HG03565 (cell line): ENCODE results near the gene RCBTB1.
A peak's percentile ranks its signal among the peaks of the same experiment; 100 is the strongest.
"Not testable (repeated sequence)": the region's sequence is repeated elsewhere in the genome, so short reads cannot be mapped to it uniquely, and the experiment has no call there.

Experiments used
- ATAC-seq: cut with Tn5 transposase; IDR thresholded peaks from one replicate; pipeline ENCODE4 v1.9.1; 2021; ENCODE audit warnings: mild to moderate bottlenecking, moderate library complexity; ENCODE audit not compliant: unreplicated experiment

Gene RCBTB1

GRCh38 chr13:49524740-49525501 lies 60.4 kb downstream of the RCBTB1 start:
- no peak for ATAC-seq

DNA sequence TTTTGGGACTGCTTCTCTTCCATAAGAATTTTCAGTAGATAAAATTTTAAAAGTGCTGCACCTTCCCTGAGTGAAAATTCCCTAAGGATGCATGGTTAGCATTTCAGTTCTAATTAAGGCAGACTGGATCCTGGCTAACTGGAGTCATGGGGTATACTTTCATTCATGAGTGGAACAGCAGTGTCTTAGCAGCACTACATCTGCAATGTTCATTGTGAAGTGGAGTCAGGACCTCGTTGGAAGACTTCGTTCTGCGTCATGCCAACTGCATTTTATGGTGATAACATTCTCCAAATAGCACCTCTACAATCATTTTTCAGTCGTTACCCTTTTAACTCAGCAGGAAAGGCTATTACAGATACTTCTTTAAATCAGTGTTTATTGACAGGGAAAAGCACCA lies 64.1 kb downstream of the RCBTB1 start:
- ATAC-seq = no peak

GRCh38 chr13:49517461-49517860 lies 67.9 kb downstream of the RCBTB1 start:
- no peak for ATAC-seq

DNA sequence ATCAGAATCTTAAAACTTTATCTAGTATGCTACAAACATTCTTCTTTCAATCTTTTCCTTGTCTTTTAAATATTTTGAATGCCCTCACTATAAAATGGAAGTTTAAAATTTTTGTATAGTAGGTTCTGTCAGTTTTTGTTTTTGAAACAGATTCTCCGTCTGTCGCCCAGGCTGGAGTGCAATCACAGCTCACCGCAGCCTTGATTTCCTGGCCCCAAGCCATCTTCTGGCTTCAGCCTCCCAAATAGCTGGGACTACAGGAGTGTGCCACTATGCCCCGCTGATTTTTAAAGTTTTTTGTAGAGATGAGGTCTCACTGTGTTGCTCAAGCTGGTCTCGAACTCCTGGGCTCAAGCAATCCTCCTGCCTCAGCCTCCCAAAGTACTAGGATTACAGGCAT lies 68.9 kb downstream of the RCBTB1 start:
- no peak for ATAC-seq

DNA sequence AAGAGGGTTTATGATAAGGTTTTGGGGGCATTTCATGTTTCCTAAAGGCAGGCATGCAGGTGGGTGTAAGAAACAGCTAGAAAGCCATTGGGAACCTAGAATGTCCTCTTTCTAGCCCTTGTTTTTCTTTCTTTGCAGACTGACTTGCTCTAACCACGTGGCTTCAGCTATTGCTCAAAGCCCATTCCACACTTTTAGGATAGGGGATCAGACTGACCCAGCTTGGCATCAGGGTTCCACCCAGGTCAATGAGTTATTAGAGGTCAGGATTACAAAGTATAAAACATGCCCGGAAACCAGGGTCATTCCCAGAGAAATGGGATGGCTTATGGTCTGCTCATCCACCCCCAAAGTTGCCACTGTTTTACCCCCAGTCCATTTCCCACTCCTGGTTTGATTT lies 72.8 kb downstream of the RCBTB1 start:
- no peak for ATAC-seq

- ATAC-seq = no peak
Observed at GRCh38 chr13:49503951-49504350, 81.4 kb downstream of the RCBTB1 start.

GRCh38 chr13:49502954-49503353 lies 82.4 kb downstream of the RCBTB1 start:
- no peak for ATAC-seq

GRCh38 chr13:49499889-49500660 lies 85.3 kb downstream of the RCBTB1 start:
- no peak for ATAC-seq

- no peak for ATAC-seq
Observed at GRCh38 chr13:49498206-49498605, 87.2 kb downstream of the RCBTB1 start.

DNA sequence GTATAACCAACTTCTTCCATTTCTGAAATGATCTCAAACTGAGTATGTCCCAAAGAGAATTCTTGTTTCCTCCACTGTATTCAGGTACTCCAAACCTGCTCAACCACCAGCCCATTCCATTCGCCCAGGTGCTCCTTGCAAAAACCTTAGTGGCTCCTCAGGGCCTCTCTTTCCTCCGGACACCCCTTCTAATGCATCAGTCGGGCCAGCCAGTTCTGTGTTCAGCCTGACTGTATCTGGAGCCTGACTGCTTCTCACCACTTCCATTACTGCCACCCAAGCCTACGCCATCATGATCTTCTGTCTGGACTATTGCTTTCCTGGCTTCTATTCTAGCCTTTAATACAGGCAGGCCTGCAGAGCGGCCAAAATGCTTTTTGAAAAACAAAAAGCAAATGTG lies 88.1 kb downstream of the RCBTB1 start:
- no peak for ATAC-seq

GRCh38 chr13:49496837-49497236 lies 88.5 kb downstream of the RCBTB1 start:
- not testable (repeated sequence) for ATAC-seq

DNA sequence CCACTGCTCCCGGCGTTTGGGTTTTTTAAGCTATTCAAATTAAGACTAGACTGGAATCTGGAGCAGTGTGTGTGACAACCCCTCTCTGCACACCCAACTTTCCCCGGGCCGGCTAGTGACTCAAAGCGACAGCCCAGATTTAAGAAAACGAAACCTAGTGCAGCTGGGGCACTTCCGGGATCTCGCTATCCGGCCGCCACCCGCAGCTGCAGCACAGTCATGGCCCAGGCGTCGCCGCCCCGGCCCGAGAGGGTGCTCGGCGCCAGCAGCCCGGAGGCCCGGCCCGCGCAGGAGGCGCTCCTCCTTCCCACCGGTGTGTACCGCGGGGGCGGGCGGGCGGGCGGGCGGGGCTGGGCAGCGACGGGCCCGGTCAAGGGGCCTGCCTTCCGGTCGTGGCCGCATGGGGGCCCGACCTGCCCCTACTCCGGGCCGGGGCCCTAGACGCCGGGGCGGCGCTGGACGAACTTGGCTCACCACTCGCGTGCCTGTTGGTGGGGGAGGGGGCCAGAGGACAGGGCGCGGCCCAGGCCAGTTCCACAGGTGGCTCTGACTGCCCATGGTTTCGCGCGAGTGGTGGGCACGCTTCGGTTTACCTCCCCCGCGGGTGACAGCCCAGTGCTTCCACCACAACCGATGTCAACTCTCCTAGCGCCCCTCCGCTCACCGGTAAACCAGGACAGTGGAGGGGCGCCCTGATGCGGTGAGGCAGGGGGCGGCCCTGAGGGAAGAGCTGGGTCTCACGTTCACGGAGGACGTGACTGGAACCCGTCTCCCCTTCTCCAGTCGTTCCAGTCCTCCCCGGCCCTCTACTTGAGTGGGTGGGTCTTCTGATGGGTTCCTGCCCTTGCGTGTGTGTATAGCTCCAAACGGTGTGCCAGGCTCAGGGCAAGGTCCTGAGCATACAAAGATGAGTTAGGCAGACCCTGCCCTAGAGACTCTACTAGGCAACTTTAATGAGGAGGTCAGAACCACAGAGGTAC lies 89.3 kb downstream of the RCBTB1 start, which contains the start of gene PHF11:
TSS of gene PHF11 (plus strand) at position 171 of the 980 bp plus-strand sequence. CDS start at position 220, 49 bp downstream.
- ATAC-seq = peak; percentile 83

DNA sequence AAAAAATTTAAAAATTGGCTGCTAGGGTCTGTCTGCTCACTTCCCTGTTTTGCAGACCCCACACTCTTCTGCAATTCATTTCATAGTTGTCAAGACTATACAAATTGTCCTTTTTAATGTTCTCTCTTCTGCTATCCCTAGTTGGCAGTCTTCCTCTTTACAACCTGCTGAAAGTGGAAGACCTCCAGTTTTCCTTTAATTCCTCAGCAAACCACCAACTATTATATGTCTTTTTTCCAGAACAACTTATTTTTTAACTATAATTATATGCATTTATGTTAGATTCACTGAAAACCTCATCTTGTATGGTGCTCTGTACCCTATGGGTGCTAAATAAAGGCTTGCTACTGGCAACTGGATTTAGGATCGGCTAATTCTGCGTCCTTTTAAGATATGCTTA lies 90.7 kb downstream of the RCBTB1 start:
- ATAC-seq = no peak

- ATAC-seq = no peak
Observed at GRCh38 chr13:49488563-49488962, 96.8 kb downstream of the RCBTB1 start.
